HL-60/S4 treated with retinoic acid at 250 ng/mL for 4 days and 3 days (cell line): ENCODE measurements around the gene TIMP2.

Experiments used
- in situ Hi-C: fragments of 300-500 bp; cut with MboI; formaldehyde crosslinking; loops from 2 replicates; pipeline ENCODE4 v1.7.0; 2022; ENCODE audit warnings: low sequenced_read_pairs

The TIMP2 gene

GRCh38 chr17:78876094-78876597 lies 49.0 kb downstream of the TIMP2 start:
- in situ Hi-C loops: no loop called here

GRCh38 chr17:78875363-78876093 lies 49.7 kb downstream of the TIMP2 start:
- in situ Hi-C loops: no loop called here

GRCh38 chr17:78873519-78874340 lies 51.5 kb downstream of the TIMP2 start:
- in situ Hi-C loops: no loop called here

- in situ Hi-C loops: no loop called here
Observed at GRCh38 chr17:78872486-78872885, 52.7 kb downstream of the TIMP2 start.

- in situ Hi-C loops: no loop called here
Observed at GRCh38 chr17:78870621-78871020, 54.6 kb downstream of the TIMP2 start.

- in situ Hi-C loops: loop anchor here (10.0 kb wide), 1 partner anchor 96 kb away; no protein-coding TSS in a partner anchor
Observed at GRCh38 chr17:78868391-78868790, 56.8 kb downstream of the TIMP2 start.

- in situ Hi-C loops: loop anchor here (10.0 kb wide), 1 partner anchor 98 kb away; no protein-coding TSS in a partner anchor
Observed at GRCh38 chr17:78867046-78867445, 58.1 kb downstream of the TIMP2 start.

- in situ Hi-C loops: loop anchor here (10.0 kb wide), 1 partner anchor 99 kb away; no protein-coding TSS in a partner anchor
Observed at GRCh38 chr17:78865682-78866390, 59.4 kb downstream of the TIMP2 start.

- in situ Hi-C loops: loop anchor here (10.0 kb wide), 1 partner anchor 101 kb away; no protein-coding TSS in a partner anchor
Observed at GRCh38 chr17:78864117-78864516, 61.1 kb downstream of the TIMP2 start.

- in situ Hi-C loops: loop anchor here (10.0 kb wide), 1 partner anchor 102 kb away; no protein-coding TSS in a partner anchor
Observed at GRCh38 chr17:78862073-78863023, 62.8 kb downstream of the TIMP2 start.

GRCh38 chr17:78861229-78861628 lies 64.0 kb downstream of the TIMP2 start:
- in situ Hi-C loops: loop anchor here (10.0 kb wide), 1 partner anchor 104 kb away; no protein-coding TSS in a partner anchor

GRCh38 chr17:78859051-78859450 lies 66.1 kb downstream of the TIMP2 start:
- in situ Hi-C loops: no loop called here

- in situ Hi-C loops: no loop called here
Observed at GRCh38 chr17:78857266-78857665, 67.9 kb downstream of the TIMP2 start.

- in situ Hi-C loops: no loop called here
Observed at GRCh38 chr17:78855561-78856165, 69.5 kb downstream of the TIMP2 start.

GRCh38 chr17:78854508-78854907 lies 70.7 kb downstream of the TIMP2 start:
- in situ Hi-C loops: no loop called here

GRCh38 chr17:78853926-78854394 lies 71.2 kb downstream of the TIMP2 start:
- in situ Hi-C loops: no loop called here

GRCh38 chr17:78852709-78853121 lies 72.5 kb downstream of the TIMP2 start:
- in situ Hi-C loops: no loop called here

GRCh38 chr17:78849026-78849425 lies 76.2 kb downstream of the TIMP2 start:
- in situ Hi-C loops: no loop called here

- in situ Hi-C loops: no loop called here
Observed at GRCh38 chr17:78847052-78847451, 78.1 kb downstream of the TIMP2 start.
